DOHH2 (cell line): ENCODE measurements around the gene DMD.

ENCODE experiments used
- CTCF ChIP-seq: fragments of 200-600 bp; sonication (generic); IDR thresholded peaks from one replicate; pipeline ENCODE4 v1.5.1; 2014; ENCODE audit warnings: antibody characterized with exemption, mild to moderate bottlenecking, low read depth, low read length; ENCODE audit not compliant: poor library complexity, severe bottlenecking
- EZH2phosphoT487 ChIP-seq: fragments of 200-600 bp; sonication (generic); IDR thresholded peaks from 2 replicates; pipeline ENCODE4 v1.6.1; 2017; ENCODE audit warnings: borderline replicate concordance, mild to moderate bottlenecking, antibody characterized with exemption, low read length, moderate library complexity, mixed read lengths

- no peak for TF ChIP-seq CTCF
- no peak for TF ChIP-seq EZH2phosphoT487
Measured at GRCh38 chrX:31255310-31256033, 1955.9 kb downstream of the DMD start.
